Prostate gland (tissue), 2 donors: ENCODE results near the gene LDLRAD4.

Experiments
- CTCF ChIP-seq, 4 experiments: fragments of 200-600 bp in 2 of 4; fragments of 450-650 bp in 2 of 4; sonication (generic) in 2 of 4; IDR thresholded peaks; 1 replicate in 3 of 4; 2 replicates in 1 of 4; pipeline ENCODE4 v1.5.1; 2016 to 2019; ENCODE audit warnings: antibody characterized with exemption in 4 of 4, mild to moderate bottlenecking in 2 of 4, moderate library complexity in 2 of 4
- POLR2A ChIP-seq: fragments of 450-650 bp; IDR thresholded peaks from one replicate; pipeline ENCODE4 v1.6.1; 2016; ENCODE audit warnings: antibody characterized with exemption, mild to moderate bottlenecking
- POLR2AphosphoS5 ChIP-seq: sonication (generic); formaldehyde crosslinking; IDR thresholded peaks from one replicate; pipeline ENCODE4 v1.6.1; 2017; ENCODE audit warnings: antibody characterized with exemption

- TF ChIP-seq CTCF (IDR thresholded peaks at IDR 0.05) (no peak), POLR2A (no peak), POLR2AphosphoS5 (no peak)
Observed at GRCh38 chr18:13241893-13242175, 23.3 kb downstream of the LDLRAD4 start.
